GM12864 (cell line): ENCODE results near the gene TNPO2.

ENCODE experiments used
- DNase-seq: peaks from one replicate; pipeline ENCODE4 v3.0.0-alpha.2; 2011; ENCODE audit warnings: low read depth
- H3K4me3 ChIP-seq: 2 replicates; pipeline ENCODE4 v1.5.1; 2011; ENCODE audit warnings: mild to moderate bottlenecking, low read depth, low read length, control low read depth
- CTCF ChIP-seq: IDR thresholded peaks from 2 replicates; pipeline ENCODE4 v1.5.1; 2011; ENCODE audit warnings: low read depth, mild to moderate bottlenecking, moderate library complexity, low read length, control low read depth, inconsistent platforms; ENCODE audit errors: missing control alignments

Gene TNPO2

DNA sequence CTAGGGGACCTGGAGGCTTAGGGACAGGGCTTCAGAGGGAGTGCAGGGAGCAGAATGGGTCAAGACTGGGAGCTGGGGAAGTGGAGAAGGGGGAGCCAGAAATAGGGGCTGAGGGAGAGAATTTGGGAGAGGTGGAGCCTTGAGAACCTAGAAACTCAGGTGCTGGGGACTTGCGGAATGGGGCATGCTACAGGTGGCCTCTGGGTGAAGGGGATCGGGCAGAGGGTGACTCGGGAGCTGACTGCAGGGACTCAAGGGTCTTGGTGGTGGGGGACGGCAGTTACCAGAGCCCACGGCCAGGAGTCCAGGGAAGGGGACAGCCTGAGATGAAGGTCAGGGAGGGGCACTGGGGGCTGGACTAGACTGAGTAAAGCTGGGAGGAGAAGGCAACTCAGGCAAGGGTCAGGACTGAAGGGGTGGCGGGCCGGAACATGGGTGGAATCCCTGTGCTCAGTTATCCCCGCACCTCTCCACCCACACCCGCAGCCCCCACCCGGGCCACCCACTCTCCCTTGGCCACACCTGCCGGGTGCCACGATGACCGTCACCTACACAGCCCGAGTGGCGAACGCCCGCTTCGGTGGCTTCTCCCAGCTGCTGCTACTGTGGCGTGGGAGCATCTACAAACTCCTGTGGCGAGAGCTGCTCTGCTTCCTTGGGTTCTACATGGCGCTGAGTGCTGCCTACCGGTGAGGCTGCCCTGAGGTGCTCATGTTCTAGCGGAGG is 28.5 kb upstream of the TNPO2 start:
- DNase-seq = no peak
- H3K4me3 ChIP-seq = no peak overlapping the region
- no peak for TF ChIP-seq CTCF

- TF ChIP-seq CTCF = no peak
- DNase-seq = no peak
- H3K4me3 ChIP-seq = no peak within 1 kb of the TSS
Observed at GRCh38 chr19:12751635-12752034, 27.9 kb upstream of the TNPO2 start, which contains the start of gene BEST2. Gene BEST2 (plus strand): TSS chr19:12751791. CDS start chr19:12752593, 802 bp downstream.

- TF ChIP-seq CTCF = no peak
- no peak for DNase-seq
- H3K4me3 ChIP-seq = no peak overlapping the region
Observed at GRCh38 chr19:12750851-12751250, 27.1 kb upstream of the TNPO2 start.

GRCh38 chr19:12749938-12750521 is 26.3 kb upstream of the TNPO2 start:
- DNase-seq = no peak
- no peak for TF ChIP-seq CTCF

GRCh38 chr19:12748489-12748888 is 24.8 kb upstream of the TNPO2 start:
- no peak for DNase-seq
- no peak overlapping the region for H3K4me3 ChIP-seq
- no peak for TF ChIP-seq CTCF

More at GRCh38 chr19:12749938-12750521, 26.3 kb upstream of the TNPO2 start:
- H3K4me3 ChIP-seq = no peak overlapping the region

DNA sequence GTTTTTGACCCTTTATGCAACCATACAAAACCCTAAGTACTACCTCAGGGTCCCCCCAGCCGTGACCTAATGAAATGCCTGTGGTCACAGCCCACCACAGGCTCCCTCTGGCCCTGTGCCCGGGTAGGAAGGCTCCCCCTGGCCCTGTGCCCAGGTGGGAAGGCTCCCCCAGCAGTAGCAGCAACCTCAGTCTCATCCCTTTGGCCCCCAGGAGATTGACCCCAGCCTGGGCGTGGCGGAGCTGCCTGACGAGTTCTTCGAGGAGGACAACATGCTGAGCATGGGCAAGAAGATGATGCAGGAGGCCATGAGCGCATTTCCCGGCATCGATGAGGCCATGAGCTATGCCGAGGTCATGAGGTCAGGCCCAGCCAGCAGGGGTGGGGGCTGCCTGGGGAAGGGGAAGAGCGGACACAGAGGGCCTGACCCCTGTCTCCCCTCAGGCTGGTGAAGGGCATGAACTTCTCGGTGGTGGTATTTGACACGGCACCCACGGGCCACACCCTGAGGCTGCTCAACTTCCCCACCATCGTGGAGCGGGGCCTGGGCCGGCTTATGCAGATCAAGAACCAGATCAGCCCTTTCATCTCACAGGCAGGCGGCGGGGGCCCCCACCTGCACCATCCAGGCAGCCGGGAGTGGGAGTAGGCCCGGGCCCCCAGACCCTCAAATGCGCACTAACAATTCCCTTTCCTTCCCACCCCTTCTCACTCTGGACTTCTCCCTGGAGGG is 21.6 kb upstream of the TNPO2 start:
- DNase-seq = no peak
- no peak overlapping the region for H3K4me3 ChIP-seq
- TF ChIP-seq CTCF = no peak
